CD4-positive, alpha-beta T cell treated with Interferon alpha-2 for 1 hour (primary cell): ENCODE data around the gene MINDY1.

Experiments used
- DNase-seq, 2 donors: peaks; one replicate each; pipeline ENCODE4 v3.0.0-alpha.2; 2020 to 2022

Gene MINDY1

DNA sequence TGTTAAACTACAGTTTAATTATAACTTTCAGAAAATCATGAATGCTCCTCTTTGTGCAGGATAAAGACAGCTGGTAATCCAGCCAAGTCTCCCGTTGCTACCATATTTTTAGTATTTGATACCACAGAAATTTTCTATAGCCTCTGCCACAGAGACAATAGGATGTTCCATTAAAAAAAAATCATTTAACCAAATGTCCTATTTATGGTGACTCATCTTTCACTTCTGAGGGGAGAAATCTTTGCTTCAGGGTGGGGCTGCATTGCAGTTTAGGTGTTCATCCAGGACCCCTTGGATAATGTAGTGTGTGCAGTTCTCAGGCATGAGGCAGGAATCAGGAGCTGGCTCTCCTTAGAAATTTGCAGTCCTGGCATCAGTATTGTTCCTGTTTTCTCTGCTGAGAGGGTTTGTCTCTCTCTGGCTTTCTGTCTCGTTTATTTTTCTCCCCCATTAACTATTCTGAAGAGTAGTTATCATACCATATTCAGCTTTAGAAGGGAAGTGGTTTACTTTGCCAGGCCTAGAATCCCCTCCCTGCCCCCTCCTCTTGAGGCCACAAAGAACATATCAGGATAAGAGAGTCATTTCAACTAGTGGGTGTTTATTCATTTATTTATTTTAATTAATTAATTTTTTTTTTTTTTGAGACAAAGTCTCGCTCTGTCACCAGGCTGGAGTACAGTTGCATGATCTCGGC is 4.6 kb upstream of the MINDY1 start:
- DNase-seq: no peak

GRCh38 chr1:151010346-151010726 is 3.6 kb upstream of the MINDY1 start:
- DNase-seq: no peak

GRCh38 chr1:151009674-151010345 is 3.1 kb upstream of the MINDY1 start:
- no peak for DNase-seq

- DNase-seq: no peak
Observed at GRCh38 chr1:151009206-151009587, 2.5 kb upstream of the MINDY1 start.

GRCh38 chr1:151008244-151009205 is 1.8 kb upstream of the MINDY1 start, which contains the start of gene PRUNE1:
Gene PRUNE1 (plus strand): TSS chr1:151008449. CDS start chr1:151008633, 184 bp downstream.
- peak; percentile 98 for DNase-seq

- no peak for DNase-seq
Observed at GRCh38 chr1:151007853-151008243, 1.1 kb upstream of the MINDY1 start.

- no peak for DNase-seq
Observed at GRCh38 chr1:151005729-151006319, 878 bp downstream of the MINDY1 start.

- DNase-seq: peak; percentile 20 to 60
Observed at GRCh38 chr1:151003180-151003579, 3.5 kb downstream of the MINDY1 start.

DNA sequence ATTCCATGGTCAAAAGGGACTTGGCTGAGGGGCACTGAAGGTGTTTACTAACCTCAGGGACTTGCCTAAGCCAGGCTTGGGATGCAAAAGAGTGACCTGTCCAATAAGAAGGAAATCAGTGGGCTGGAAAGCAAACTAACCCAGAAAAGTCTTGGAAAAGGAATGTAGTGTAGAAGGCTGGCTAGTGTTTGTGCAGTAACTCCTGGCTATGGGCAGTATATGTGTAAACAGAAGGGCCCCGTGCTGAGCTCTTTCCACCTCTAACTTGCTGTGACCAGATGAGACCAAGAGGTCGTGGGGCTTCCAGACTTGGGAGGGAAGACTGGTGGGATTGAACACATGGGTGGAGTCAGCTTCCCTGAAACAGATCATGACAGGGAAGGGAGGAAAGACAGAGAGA is 4.1 kb downstream of the MINDY1 start:
- no peak for DNase-seq

DNA sequence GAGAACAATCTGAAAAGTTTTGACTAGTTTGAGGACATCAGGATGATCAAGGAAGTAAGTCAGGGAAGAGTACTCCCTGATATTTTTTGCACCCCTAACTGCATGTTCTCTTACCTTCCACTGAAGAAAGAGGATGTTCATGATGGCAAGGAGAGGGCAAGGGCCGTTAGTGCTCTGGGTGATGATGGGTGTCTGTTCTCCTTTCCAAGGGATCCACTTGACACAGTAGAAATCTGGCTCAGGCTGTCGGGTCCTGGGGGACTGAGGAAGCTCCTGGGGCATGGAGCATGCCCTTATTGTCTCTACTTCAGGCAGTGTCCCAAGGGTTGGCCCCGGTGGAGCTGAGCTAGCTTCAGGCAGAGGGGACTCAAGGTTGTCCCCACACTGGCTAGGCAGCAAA is 4.7 kb downstream of the MINDY1 start:
- DNase-seq: no peak

DNA sequence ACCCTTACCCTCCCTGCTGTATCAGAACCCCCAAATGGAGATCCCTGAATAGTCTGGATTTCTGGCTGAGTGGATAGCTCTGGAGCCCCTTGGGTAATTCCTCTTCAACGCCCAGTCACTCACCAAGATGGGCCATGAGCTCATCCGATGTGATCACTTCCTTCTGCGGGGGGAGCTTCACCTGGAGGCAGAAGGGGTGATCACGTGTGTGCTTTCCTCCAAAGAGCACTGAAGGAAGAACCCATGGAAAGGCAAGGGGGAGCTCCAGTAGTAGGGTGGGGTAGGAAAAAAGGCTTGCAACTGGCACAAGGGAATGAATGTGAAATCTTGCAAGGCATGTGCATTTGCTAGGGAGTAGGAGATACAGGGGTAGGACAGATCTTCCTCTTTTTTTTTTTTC is 5.1 kb downstream of the MINDY1 start:
- DNase-seq: no peak

DNA sequence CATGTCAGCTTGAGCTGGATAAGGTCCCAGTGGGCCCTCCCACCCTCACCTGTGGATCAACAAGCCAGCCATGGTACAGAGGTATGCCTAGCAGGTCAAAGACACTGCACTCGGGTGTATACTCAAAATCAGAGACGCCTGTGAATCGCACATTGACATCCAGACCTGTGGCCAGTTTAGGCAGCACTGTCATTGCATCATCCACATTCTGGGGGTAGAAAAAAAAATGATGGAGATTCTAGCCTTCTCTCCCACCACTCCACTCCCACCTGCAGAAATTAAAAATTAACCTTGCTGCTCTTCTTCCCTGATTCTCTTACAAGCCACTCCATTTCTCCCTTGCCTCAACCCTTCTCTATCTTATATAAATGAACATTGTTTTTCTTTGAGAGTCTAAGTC is 6.3 kb downstream of the MINDY1 start:
- DNase-seq: no peak

GRCh38 chr1:150999926-151000325 is 6.8 kb downstream of the MINDY1 start:
- DNase-seq: no peak

GRCh38 chr1:150999051-150999674 is 7.5 kb downstream of the MINDY1 start:
- no peak for DNase-seq

DNA sequence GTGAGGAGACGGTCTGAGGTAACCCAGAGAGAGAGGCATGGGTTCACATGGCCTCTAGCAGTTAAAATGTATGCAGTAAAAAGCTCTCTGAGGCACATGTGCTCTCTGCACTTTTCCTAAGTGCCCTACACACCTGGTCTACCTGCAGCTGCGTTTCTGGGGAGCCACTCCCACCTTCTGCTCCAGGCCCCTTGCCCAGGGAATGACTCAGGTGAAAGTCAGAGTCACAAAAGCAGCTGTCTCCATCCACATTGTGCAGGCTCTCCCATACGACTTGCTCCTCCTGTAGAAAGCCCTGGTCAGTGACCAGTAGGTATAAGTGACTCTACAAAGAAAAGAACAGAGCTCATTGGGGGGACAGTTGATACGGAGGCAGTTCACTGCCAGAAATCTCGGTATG is 8.8 kb downstream of the MINDY1 start:
- DNase-seq: no peak

GRCh38 chr1:150997126-150997872 is 9.4 kb downstream of the MINDY1 start:
- no peak for DNase-seq

- DNase-seq: peak; percentile 15 to 58
Observed at GRCh38 chr1:150995896-150996295, 10.8 kb downstream of the MINDY1 start.

GRCh38 chr1:150995460-150995859 is 11.2 kb downstream of the MINDY1 start:
- DNase-seq: no peak

DNA sequence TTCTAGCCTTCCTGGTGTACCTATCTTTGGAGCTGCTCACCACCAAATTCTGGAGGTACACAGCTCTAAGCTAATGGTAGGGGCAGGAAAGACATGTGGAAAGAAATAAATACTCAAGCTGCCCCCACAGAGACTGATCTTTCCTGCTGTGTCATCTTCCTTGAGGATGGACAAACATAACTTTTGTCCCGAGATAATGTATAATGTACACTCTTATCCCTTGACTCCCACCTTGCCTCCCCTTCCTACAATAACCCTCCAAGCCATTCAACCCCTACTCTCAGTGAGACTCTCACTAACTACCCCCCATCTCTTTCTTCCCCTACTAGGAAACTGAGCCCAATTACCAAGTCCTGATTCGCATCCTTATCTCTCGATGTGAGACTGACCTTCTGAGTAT is 12.5 kb downstream of the MINDY1 start:
- DNase-seq: no peak

DNA sequence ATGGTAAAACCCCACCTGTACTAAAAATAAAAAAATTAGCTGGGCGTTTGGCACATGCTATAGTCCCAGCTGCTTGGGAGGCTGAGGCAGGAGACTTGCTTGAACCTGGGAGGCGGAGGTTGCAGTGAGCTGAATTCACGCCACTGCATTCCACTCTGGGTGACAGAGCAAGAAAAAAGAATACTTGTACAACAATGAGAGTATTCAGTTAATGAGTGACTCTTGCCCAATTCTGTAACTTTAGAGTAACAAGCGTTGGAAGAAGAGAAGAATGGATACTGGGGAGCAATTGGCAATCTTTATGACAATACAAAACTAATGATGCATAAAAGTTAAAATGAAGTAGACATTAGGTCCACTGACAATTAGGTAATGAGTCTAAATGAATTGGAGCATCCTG is 14.1 kb downstream of the MINDY1 start:
- no peak for DNase-seq

- no peak for DNase-seq
Observed at GRCh38 chr1:150987924-150988323, 18.8 kb downstream of the MINDY1 start.
